ENCODE results near the gene AK1. TPM values are rescaled to one million over a fixed set of nuclear protein-coding genes. Genes with fewer than 3 reads are reported as not detected.

AK1 gene
- total and polyA plus RNA-seq, 10 of the 15 experiments (the other 5 are each of a cell fraction or from before 2014, with no cell fraction given): 0.23 to 3.1 (median 1.8) TPM

DNA sequence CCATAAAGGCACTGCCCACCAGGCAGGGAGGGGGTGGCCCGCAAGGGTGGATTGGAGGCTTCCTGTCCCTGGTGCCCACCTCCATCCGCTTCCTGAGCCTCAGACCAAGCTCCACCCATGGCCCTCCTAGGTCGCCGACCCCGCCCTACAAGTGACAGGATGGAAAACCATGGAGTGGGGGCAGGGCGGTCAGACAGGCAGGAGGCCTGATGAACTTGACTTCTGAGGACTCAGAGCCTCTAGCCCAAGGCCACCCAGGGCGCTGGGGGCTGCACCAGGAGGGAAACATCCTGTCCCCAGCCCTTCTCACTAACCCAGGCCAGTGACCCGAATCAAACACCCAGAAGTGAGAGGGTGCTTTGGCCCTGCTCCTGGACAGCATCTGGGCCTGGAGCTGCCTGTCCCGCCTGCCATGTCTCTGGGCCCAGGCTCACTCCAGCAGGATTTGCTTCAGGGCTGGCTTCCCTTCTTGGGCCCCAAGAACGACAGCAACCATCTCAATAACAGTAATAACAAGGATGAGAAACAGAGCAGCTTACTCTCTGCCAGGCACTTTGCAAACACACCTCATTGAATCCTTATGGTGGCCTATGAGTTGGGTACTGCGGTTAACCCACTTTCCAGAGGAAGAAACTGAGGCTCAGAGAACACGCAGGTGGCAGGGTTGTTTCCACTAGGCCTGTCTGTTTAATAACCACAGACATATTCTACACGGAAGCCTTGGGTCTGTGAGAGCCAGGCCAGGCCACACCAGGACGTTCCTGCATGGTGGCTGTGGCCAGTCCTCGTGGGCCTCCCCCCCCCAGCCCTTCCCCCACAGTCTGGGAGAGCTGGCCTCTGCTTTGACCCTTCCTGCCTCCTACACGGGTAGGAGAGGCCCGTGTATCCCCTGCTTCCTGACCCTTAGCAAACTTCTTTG lies 26.3 kb upstream of the AK1 start:
- ATAC-seq: peak; percentile 34
- BruUV-seq (replicated peaks): no TSS peak
- peaks cover 0 to 6% of the 10 kb centered on the region in 2 experiments; a peak in 2 of 4 replicates for H3K36me3 ChIP-seq (ENCODE audit: control insufficient read depth in 2 of 2, insufficient read depth in 2 of 2, low read length in 1 of 2)
- WGBS (ENCODE audit: insufficient coverage, insufficient replicate concordance, low lambda C conversion rate, missing lambda C conversion rate): 12% methylated on average over 17 of the region's 17 CpGs
- peaks cover 66% of the 10 kb centered on the region for H3K4me1 ChIP-seq (ENCODE audit: control insufficient read depth, insufficient read depth, low read length)
- H3K27me3 ChIP-seq (replicated peaks in 1 of 2; ENCODE audit: control insufficient read depth in 2 of 2, insufficient read depth in 2 of 2, low read length in 1 of 2): no peaks in the 10 kb centered on the region
- peak overlapping the region; percentile 75 for H3K4me2 ChIP-seq (ENCODE audit: control insufficient read depth, insufficient read depth)
- RAD21 ChIA-PET (ENCODE audit: unreplicated experiment): interaction anchor here (0.6 to 10.1 kb wide), 5 partner anchors 12 to 169 kb away, joined by 3 to 92 read pairs (median 3); partner anchors contain the start of genes NAIF1, ST6GALNAC4 and TOR2A
- peaks cover 5% of the 10 kb centered on the region for H3K79me2 ChIP-seq (ENCODE audit: control insufficient read depth, insufficient read depth, low read length)
- H4K20me1 ChIP-seq (ENCODE audit: control insufficient read depth, insufficient read depth): no peaks in the 10 kb centered on the region
- DNase-seq (ENCODE audit: low read depth, low spot score): no peak
- POLR2A ChIA-PET: interaction anchor here (0.6 to 11.0 kb wide), 7 partner anchors 12 to 778 kb away, joined by 3 to 166 read pairs (median 6); partner anchors contain the start of gene ST6GALNAC4
- in situ Hi-C loops (cut with MboI) (no loop called here), intact Hi-C loops (cut with micrococcal nuclease; ENCODE audit: unreplicated experiment) (no loop called here)
- SMC1A ChIA-PET (ENCODE audit: uncharacterized antibody, unreplicated experiment): interaction anchor here (2.5 to 4.9 kb wide), 2 partner anchors 13 to 17 kb away, joined by 12 to 37 read pairs; partner anchors contain the start of gene ST6GALNAC4
- H3K27ac ChIP-seq (ENCODE audit: control insufficient read depth, insufficient read depth): peak overlapping the region; percentile 90
- H3K9me3 ChIP-seq (replicated peaks; ENCODE audit: control insufficient read depth, insufficient read depth, low read length): no peaks in the 10 kb centered on the region
- peak overlapping the region; percentile 22; the same call in 1 of the 2 replicates for H3K4me3 ChIP-seq
- peak overlapping the region; percentile 22; the same call in 1 of the 2 replicates for H3K9ac ChIP-seq (ENCODE audit: control insufficient read depth, insufficient read depth, low read length)
- CTCF ChIA-PET: interaction anchor here (0.6 to 2.1 kb wide), 7 partner anchors 9 to 742 kb away, joined by 3 to 8 read pairs (median 5); partner anchors contain the start of genes CDK9 and ST6GALNAC4
- H2AFZ ChIP-seq (ENCODE audit: control insufficient read depth, low read depth, low read length): peak overlapping the region; percentile 16; the same call in 1 of the 2 replicates
- FAIRE-seq: no peak
- TF ChIP-seq TARDBP (IDR thresholded peaks at IDR 0.05; ENCODE audit: borderline replicate concordance) (no peak), TCF12 (IDR thresholded peaks at IDR 0.05; ENCODE audit: low read depth, low read length) (no peak), RFX5 (IDR thresholded peaks at IDR 0.05; ENCODE audit: low read depth, low read length) (no peak), KAT2A (conservative IDR thresholded peaks at IDR 0.05; ENCODE audit: control insufficient read depth, low read depth, low read length) (no peak), RAD21 (IDR thresholded peaks at IDR 0.05; ENCODE audit: insufficient read depth, low read depth, low read length) (no peak), CEBPB (IDR thresholded peaks at IDR 0.05; ENCODE audit: borderline replicate concordance in 1 of 2, low read depth in 2 of 2, low read length in 2 of 2) (no peak), NR2F1 (conservative IDR thresholded peaks at IDR 0.05) (peak; percentile 67; the same call in 1 of the 2 replicates), RELA (IDR thresholded peaks at IDR 0.05; ENCODE audit: borderline replicate concordance, partially characterized antibody) (peak; percentile 15), NFYA (IDR thresholded peaks at IDR 0.05; ENCODE audit: borderline replicate concordance, low read depth, low read length) (no peak), EP300 (IDR thresholded peaks at IDR 0.05; ENCODE audit: borderline replicate concordance in 1 of 2, control insufficient read depth in 1 of 2, low read depth in 2 of 2, low read length in 2 of 2) (0 out of 4 replicates have a peak, but pooled peaks of 1 of the 2 experiments have one; percentile 7), PAX8 (IDR thresholded peaks at IDR 0.05) (no peak), MEF2B (IDR thresholded peaks at IDR 0.05; ENCODE audit: partially characterized antibody, poor library complexity, severe bottlenecking) (no peak)
- TF ChIP-seq, protein P1, sequence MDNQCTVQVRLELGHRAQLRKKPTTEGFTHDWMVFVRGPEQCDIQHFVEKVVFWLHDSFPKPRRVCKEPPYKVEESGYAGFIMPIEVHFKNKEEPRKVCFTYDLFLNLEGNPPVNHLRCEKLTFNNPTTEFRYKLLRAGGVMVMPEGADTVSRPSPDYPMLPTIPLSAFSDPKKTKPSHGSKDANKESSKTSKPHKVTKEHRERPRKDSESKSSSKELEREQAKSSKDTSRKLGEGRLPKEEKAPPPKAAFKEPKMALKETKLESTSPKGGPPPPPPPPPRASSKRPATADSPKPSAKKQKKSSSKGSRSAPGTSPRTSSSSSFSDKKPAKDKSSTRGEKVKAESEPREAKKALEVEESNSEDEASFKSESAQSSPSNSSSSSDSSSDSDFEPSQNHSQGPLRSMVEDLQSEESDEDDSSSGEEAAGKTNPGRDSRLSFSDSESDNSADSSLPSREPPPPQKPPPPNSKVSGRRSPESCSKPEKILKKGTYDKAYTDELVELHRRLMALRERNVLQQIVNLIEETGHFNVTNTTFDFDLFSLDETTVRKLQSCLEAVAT (IDR thresholded peaks at IDR 0.05): no peak
- TF ChIP-seq, protein P2, sequence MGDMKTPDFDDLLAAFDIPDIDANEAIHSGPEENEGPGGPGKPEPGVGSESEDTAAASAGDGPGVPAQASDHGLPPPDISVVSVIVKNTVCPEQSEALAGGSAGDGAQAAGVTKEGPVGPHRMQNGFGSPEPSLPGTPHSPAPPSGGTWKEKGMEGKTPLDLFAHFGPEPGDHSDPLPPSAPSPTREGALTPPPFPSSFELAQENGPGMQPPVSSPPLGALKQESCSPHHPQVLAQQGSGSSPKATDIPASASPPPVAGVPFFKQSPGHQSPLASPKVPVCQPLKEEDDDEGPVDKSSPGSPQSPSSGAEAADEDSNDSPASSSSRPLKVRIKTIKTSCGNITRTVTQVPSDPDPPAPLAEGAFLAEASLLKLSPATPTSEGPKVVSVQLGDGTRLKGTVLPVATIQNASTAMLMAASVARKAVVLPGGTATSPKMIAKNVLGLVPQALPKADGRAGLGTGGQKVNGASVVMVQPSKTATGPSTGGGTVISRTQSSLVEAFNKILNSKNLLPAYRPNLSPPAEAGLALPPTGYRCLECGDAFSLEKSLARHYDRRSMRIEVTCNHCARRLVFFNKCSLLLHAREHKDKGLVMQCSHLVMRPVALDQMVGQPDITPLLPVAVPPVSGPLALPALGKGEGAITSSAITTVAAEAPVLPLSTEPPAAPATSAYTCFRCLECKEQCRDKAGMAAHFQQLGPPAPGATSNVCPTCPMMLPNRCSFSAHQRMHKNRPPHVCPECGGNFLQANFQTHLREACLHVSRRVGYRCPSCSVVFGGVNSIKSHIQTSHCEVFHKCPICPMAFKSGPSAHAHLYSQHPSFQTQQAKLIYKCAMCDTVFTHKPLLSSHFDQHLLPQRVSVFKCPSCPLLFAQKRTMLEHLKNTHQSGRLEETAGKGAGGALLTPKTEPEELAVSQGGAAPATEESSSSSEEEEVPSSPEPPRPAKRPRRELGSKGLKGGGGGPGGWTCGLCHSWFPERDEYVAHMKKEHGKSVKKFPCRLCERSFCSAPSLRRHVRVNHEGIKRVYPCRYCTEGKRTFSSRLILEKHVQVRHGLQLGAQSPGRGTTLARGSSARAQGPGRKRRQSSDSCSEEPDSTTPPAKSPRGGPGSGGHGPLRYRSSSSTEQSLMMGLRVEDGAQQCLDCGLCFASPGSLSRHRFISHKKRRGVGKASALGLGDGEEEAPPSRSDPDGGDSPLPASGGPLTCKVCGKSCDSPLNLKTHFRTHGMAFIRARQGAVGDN (IDR thresholded peaks at IDR 0.05): peak; percentile 45

Data from GM12878 (cell line).